Activated B cell treated with CpG ODN at 0.5 μM for 24 hours (primary cell): Measurements from ENCODE around the gene GRM8. TPM values are rescaled to one million over a fixed set of nuclear protein-coding genes. Genes with fewer than 3 reads are reported as not detected.

Experiments used
- ATAC-seq: fragments of 200-7000 bp; cut with Tn5 transposase; one replicate; pipeline ENCODE4 v1.10.0; 2021; ENCODE audit warnings: low read depth, mild to moderate bottlenecking, moderate library complexity
- CTCF ChIA-PET: fragments of 350-600 bp; sonication (Branson Sonifier 250); formaldehyde crosslinking; loops from one replicate; lab custom pipeline; 2021; ENCODE audit warnings: antibody characterized with exemption; lab: Charles Lee
- POLR2A ChIA-PET: fragments of 350-600 bp; sonication (Branson Sonifier 250); formaldehyde crosslinking; loops from one replicate; lab custom pipeline; 2021; ENCODE audit warnings: antibody characterized with exemption; lab: Charles Lee
- DNase-seq: peaks from one replicate; pipeline ENCODE4 v3.0.0; 2022
- H3K27ac Mint-ChIP-seq: one replicate; pipeline ENCODE4 v1.8.0; 2020; ENCODE audit warnings: mixed read lengths
- H3K27me3 Mint-ChIP-seq: one replicate; pipeline ENCODE4 v1.8.0; 2021; ENCODE audit warnings: mixed read lengths
- H3K36me3 Mint-ChIP-seq: one replicate; pipeline ENCODE4 v1.8.0; 2021; ENCODE audit warnings: low read depth, mixed read lengths
- H3K4me1 Mint-ChIP-seq: one replicate; pipeline ENCODE4 v1.8.0; 2021; ENCODE audit warnings: mixed read lengths
- H3K4me3 Mint-ChIP-seq: one replicate; pipeline ENCODE4 v1.8.0; 2020; ENCODE audit warnings: mild to moderate bottlenecking, mixed read lengths
- H3K9me3 Mint-ChIP-seq: one replicate; pipeline ENCODE4 v1.8.0; 2020; ENCODE audit warnings: mixed read lengths
- CTCF ChIP-seq: fragments of 200-600 bp; IDR thresholded peaks from one replicate; pipeline ENCODE4 v1.8.0; 2022; ENCODE audit warnings: antibody characterized with exemption, mild to moderate bottlenecking
- intact Hi-C: fragments of 100-400 bp; cut with micrococcal nuclease; formaldehyde crosslinking; loops from one replicate; pipeline ENCODE4 v1.15.1; 2024
- total RNA-seq: library from RNA; stranded (reverse); gene quantifications from 2 replicates; pipeline ENCODE4 v1.2.3, GENCODE V29; 2022

The GRM8 gene
- total RNA-seq, 1 donor from 2014 or later, result not detected

DNA sequence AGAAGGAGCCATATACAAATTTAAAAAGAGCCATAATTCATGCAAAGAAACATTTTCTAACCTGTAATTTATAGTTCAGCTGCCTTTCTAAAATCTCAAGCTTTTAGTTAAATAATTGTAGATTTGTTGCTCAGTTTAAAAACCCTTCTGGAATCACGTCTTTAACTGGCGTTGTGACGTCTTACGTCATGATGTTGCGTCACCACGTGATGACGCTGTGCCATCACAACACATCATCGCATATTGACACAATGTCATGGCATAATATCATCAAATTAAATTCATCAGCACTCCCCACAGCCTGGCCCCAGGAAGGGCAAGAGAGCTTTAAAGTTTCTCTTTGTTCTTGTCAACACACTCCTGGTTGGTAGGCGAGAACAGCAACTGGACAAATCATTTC is 194.8 kb downstream of the GRM8 start:
- H3K27me3 Mint-ChIP-seq, result no peaks in the 10 kb centered on the region
- DNase-seq (no peak), ATAC-seq (no peak)
- ChIA-PET POLR2A (no interaction called here), CTCF (no interaction called here)
- intact Hi-C loops, result no loop called here
- no peak overlapping the region for H3K27ac Mint-ChIP-seq
- H3K9me3 Mint-ChIP-seq, result no peaks in the 10 kb centered on the region
- no peak overlapping the region for H3K4me3 Mint-ChIP-seq
- TF ChIP-seq CTCF, result no peak
- no peaks in the 10 kb centered on the region for H3K36me3 Mint-ChIP-seq
- H3K4me1 Mint-ChIP-seq, result no peaks in the 10 kb centered on the region

DNA sequence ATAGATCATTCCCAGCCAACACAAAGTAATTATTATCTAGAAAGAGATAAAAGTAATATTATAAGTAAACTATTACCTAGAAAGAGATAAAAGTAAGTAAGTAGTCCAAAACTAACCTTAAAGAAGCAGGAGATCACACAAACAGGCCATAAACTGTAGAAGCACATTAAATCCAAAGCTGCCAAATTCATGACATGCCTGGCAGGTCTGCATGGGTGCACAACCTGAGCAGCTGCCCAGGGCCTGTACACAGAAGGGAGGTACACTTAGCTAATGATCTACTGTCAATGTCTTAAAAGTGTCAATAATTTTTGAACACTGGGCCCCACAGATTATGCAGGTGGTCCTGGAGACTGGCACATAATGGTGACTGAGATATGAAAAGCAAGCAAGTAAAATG is 196.5 kb downstream of the GRM8 start:
- Mint-ChIP-seq H3K9me3 (no peaks in the 10 kb centered on the region), H3K4me3 (no peak overlapping the region), H3K4me1 (no peaks in the 10 kb centered on the region), H3K36me3 (no peaks in the 10 kb centered on the region), H3K27ac (no peak overlapping the region), H3K27me3 (no peaks in the 10 kb centered on the region)
- ATAC-seq (no peak), DNase-seq (no peak)
- ChIA-PET CTCF (no interaction called here), POLR2A (no interaction called here)
- intact Hi-C loops, result no loop called here
- no peak for TF ChIP-seq CTCF

DNA sequence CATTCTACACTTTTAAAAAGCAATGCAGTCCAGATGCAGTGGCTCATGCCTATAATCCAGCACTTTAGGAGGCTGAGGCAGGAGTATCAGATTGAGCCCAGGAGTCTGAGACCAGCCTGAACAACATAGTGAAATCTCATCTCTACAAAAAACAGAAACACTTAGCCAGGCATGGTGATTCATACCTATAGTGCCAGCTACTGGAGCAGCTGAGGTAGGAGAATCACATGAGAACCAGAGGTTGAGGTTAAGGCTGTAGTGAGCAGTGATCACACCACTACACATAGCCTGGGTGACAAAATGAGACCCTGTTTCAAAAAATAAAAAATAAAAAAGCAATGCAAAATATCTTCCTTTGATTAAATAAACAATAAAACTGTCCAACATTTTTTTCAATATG is 205.2 kb downstream of the GRM8 start:
- no peaks in the 10 kb centered on the region for H3K27me3 Mint-ChIP-seq
- TF ChIP-seq CTCF, result no peak
- CTCF ChIA-PET, result no interaction called here
- POLR2A ChIA-PET, result no interaction called here
- no peak for DNase-seq
- H3K4me1 Mint-ChIP-seq, result no peaks in the 10 kb centered on the region
- no peak overlapping the region for H3K4me3 Mint-ChIP-seq
- H3K36me3 Mint-ChIP-seq, result no peaks in the 10 kb centered on the region
- ATAC-seq, result no peak
- no peaks in the 10 kb centered on the region for H3K9me3 Mint-ChIP-seq
- intact Hi-C loops, result no loop called here
- no peak overlapping the region for H3K27ac Mint-ChIP-seq

- H3K27ac Mint-ChIP-seq, result no peak overlapping the region
- no peak overlapping the region for H3K4me3 Mint-ChIP-seq
- no peaks in the 10 kb centered on the region for H3K36me3 Mint-ChIP-seq
- no peaks in the 10 kb centered on the region for H3K4me1 Mint-ChIP-seq
- ATAC-seq, result no peak
- TF ChIP-seq CTCF, result no peak
- intact Hi-C loops, result no loop called here
- peaks cover 2% of the 10 kb centered on the region for H3K9me3 Mint-ChIP-seq
- CTCF ChIA-PET, result no interaction called here
- POLR2A ChIA-PET, result no interaction called here
- H3K27me3 Mint-ChIP-seq, result no peaks in the 10 kb centered on the region
- DNase-seq, result no peak
Measured at GRCh38 chr7:127041689-127042452, 210.9 kb downstream of the GRM8 start.

DNA sequence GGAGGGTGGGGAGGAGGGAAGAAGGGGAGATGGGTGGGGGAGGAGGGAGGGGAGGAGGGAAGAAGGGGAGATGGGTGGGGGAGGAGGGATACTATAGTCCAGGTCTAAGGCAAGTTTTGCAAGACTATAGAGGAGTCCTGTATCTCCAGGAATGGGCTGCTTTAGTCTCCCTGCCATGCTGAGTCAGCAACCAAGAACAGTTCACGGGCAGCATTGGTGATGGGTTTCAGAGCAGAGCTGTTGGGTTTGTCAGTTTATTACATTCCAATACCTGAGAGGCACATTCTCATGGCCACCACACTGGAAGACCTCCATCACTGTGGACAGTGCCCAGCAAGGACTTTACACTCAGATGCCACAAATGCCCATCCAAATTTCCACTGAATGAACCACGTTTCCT is 212.7 kb downstream of the GRM8 start:
- Mint-ChIP-seq H3K36me3 (no peaks in the 10 kb centered on the region), H3K4me1 (no peaks in the 10 kb centered on the region), H3K27ac (no peak overlapping the region), H3K9me3 (peaks cover 2% of the 10 kb centered on the region), H3K27me3 (peaks cover 2% of the 10 kb centered on the region), H3K4me3 (no peak overlapping the region)
- ChIA-PET POLR2A (no interaction called here), CTCF (no interaction called here)
- TF ChIP-seq CTCF, result no peak
- ATAC-seq (no peak), DNase-seq (no peak)
- intact Hi-C loops, result no loop called here
